GM19025 (cell line): ENCODE results near the gene DTWD2.

Experiments
- ATAC-seq: cut with Tn5 transposase; IDR thresholded peaks from one replicate; pipeline ENCODE4 v1.9.1; 2021; ENCODE audit warnings: mild to moderate bottlenecking, low read depth, moderate library complexity; ENCODE audit not compliant: unreplicated experiment

DTWD2 gene

DNA sequence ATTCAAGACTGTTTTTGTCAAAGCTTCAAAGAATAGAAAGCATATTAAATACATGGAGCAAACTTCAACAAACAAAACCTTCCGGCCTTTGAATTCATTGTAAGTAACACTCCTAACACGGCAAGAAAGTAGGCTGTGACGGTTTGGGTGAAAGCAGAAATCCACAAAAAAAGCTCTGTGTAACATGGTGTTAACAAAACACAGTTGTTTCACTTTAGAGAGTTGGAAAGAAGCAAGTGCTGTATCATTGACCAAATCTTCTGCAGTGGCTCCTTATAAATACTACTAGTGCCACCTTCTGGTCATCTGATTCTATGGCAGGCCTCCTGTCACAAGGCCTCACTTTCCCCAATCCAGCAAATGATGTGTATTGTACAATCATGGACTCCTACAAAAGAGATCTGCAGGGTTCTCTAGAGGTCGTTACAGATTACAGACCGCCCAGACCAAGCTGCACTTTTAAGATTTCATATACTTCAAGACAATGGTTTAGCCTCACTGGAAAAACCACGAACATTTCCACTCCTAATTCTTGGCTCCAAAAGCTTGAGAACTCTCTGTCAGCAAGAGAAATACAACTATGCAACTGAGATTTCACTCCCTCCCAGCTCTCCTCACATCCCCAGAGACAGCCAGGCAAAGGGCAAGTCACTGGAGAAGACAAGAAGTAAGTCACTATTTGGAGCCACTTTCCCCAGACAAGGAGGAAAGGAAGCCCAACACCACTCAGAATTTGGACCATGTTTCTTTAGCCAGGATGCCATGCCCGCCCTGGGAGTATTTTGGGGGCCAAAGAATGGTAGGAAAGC lies 196.2 kb downstream of the DTWD2 start:
- ATAC-seq = peak; percentile 91

DNA sequence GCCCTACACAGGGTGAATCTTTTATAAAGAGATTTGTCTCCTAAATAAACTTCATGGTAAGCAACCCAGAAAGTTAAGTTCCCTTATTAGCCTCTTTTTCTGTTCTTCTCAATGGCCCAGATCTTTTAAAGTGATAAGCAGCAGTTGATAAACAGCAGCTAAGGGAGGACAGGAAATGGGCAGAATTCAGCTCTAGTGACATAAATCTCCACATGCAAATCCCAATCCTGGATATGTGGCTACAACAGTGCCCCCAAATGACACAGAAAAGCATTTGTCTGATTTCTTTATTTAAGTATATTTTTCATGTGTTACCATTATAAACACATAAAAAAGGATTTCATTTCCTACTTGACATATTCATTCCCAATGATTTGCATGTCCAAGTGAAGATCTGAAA lies 199.0 kb downstream of the DTWD2 start:
- ATAC-seq = no peak

DNA sequence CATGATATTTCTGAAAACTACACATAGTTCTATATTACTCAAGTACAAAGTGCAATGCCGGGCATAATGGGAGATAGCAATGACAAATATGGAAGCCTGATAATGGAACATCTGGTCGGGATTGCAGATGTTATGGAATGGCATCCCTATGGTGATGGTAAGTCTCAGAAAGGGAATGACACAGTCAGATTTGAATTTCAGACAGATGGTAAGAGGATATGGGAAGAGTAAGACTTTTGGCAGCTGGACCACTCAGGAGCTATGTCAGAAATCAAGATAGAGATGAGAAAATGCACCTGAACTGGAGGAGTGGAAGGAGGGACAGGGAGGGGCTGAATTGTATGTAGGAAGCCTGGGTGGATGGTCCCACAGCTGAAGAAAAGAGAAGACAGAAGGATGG lies 200.0 kb downstream of the DTWD2 start:
- ATAC-seq = no peak
